NCI-H128 (cell line): ENCODE measurements around the gene ADAMTS4.
A peak's percentile ranks its signal among the peaks of the same experiment; 100 is the strongest.

Experiments
- DNase-seq: peaks from one replicate; lab custom pipeline; 2025; ENCODE audit not compliant: unreplicated experiment; lab: John Stamatoyannopoulos, UW

The ADAMTS4 gene

DNA sequence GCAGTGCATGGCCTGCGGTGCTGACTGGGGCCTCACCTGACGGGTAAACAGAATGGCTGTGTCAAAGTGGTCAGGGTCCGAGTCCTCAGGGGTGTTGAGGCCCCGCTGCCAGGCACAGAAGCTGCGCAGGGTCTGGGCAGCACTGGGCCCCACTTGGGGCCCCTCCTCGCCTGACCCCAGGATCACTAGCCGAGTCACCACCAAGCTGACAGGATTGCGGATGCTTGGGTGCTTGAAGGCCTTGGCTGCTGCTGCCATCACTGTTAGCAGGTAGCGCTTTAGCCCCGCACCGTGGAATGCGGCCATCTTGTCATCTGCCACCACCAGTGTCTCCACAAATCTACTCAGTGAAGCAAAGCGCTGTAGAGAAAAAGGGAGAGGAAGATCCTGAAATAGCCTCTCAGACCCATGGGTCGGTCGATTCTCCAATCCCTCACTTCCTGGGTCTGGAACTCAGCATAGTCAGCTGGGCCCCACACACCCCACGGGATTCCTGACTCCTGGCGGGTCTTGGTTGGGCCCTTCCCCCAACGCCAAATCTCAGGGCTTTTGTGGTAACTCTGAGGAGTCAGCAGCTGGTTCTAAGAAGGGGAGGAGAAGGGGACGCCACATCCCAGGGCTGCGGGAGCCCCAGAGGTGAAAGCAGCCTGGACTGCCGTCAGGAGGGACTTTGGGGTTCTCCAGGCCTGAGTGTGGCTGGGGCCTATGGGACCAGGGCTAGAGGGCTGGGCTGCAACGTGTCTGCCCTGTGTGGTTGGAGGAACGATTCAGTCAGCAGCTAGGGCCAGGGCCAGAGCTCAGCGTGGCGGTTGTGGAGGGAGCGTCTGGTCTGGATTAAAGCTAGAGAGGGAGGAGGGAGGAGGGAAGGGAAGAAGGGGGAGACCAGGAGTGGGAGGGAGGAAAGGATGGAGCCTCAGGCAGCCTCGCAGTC lies 2.1 kb downstream of the ADAMTS4 start:
- DNase-seq = no peak

DNA sequence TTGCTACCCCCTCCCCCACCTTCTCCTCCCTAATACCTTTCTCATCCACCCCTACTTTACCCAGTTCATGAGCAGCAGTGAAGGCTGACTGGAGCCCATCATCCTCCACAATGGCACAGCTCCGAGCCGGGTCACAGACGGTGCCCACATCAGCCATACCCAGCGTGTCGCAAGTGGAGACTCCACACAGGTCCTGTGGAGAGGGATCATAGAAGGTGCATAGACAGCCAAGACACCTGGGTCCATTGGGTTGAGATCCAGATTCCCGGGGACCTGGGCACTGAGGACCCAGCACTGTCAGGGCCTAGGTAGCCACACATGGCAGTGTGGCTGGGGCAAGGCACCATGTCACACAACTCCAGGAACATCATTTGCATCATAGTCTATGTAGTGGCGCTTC lies 2.7 kb downstream of the ADAMTS4 start:
- DNase-seq = no peak

DNA sequence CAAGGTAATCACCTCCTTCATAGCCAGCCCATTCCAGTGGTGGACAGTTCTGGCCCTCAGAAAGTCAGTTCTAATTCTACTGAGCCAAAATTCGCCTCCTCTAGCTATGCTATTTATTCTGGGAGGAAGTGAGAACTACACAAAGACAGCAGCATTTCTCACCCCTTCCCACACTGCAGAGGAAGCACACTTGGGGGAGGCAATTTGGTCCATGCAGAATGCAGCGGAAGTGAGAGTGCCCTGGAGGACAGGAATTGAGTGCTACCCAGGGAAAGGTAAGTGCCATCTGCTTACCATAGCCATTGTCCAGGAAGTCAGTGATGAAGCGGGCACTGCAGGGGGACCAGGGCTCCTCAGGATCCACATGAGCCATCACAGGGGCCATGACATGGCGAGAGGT lies 3.7 kb downstream of the ADAMTS4 start:
- DNase-seq = no peak

DNA sequence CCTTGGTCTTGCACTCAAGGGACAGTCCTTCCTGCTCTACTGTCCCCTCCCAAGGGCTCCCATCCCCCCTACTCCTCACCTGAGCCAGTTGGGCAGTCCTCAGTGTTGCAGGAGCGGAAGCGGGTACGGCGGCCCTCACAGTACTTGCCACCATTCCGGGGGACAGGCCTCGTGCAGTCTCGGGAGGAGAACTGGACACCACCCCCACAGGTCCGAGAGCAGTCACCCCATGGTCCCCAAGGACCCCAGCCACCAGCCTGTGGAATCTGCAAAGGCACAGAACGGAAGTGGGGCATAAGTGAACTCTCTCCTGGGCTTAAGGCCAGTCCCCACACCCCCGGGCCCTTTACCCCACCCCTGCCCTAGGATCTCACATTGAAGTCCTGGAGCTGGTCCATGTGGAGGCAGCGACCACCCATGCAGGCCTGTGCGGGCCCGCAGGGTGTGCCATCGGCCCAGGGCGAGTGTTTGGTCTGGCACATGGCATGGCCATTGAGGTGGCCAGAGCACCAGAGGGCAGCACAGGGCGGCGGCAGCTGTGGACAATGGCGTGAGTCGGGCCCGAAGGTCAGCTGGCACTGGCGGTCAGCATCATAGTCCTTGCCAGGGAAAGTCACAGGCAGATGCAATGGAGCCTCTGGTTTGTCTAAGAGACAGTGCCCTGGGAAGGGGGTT lies 5.2 kb downstream of the ADAMTS4 start:
- no peak for DNase-seq

DNA sequence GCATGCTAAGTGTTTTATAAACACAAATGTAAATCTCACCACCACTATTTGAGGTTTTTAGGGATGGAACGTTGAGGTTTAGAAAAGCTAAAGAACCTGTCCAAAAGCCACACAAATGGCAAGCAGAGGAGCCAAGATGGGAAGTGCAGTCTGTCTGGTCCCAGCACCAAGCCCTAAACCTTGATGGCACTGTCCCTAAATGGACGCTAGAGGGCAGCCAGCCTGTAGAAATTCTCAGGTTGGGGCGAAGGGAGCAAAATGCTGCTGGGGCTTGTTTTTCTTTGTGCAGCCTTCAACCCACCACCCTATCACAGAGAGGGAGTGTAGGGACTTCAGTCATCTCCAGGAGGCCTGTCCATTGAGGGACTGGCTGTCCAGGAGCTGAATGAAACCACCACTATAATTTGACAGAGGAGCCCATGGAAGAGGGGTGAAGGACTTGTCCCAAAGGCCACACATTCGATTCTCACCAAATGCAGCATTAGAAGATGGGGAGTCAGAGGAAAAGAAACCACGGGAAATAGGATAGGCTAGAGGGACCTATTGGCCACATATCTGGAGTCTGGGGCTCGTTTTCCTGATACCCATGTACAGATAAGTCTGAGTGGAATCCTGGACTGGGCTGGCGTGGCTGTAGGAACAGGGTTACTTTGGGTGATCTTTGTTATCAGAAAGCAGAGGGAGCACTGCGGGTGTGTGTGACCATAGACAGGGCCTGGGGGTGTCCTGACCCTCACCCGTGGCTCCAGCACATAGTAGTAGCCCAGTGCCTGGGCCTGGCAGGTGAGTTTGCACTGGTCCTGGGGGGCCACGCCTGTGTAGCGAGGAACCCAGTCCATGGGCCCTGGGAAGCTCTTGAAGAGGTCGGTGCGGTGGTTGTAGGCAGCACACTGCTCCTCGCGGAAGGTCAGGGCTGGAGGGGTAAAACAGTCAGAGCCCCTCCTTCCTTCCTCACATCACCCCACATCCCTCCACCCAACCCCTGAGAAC lies 6.1 kb downstream of the ADAMTS4 start:
- peak; percentile 67 for DNase-seq

DNA sequence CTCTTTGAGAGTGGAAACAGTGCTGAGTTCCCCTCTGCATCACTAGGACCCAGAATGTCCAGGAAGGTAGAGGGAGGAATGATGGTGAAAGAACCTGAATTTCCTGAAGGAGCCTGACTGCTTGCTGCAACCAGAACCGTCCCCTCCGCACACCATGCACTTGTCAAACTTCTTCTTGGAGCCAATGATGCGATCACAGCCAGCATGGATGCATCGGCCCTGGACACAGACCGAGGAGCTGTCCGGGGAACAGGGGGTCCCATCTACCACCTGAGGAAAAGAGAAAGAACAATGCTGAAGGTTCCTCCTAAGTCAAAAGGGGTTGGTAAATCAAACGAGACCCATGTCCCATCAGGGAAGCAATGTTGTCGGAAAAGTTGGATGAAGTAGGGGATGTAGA lies 6.9 kb downstream of the ADAMTS4 start:
- no peak for DNase-seq

DNA sequence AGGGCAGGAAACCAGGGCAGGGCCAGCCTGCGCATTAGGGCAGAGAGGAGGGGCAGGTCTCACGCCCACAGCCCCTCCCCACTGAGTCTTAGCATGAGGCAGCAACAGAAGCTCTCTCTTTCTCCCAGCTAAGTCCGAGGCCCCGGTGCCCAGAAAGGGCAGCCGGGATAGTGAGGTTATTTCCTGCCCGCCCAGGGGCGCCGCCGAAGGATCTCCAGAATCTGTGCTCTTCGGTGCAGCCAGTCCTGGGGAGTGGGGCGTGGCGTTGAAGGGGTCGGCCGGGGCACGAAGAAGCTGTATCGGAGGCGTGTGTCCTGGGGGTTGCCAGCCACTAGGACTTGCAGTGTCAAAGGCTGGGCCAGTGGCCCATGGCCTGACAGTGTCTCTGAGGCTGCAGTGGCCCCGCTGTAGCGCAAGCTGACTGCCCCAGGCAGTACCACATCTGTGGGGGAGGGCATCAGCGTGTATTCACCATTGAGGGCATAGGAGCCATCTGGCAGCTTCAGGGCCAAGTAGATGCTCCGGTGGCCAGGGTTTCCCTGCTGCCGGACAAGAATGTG lies 7.8 kb downstream of the ADAMTS4 start:
- DNase-seq = no peak

DNA sequence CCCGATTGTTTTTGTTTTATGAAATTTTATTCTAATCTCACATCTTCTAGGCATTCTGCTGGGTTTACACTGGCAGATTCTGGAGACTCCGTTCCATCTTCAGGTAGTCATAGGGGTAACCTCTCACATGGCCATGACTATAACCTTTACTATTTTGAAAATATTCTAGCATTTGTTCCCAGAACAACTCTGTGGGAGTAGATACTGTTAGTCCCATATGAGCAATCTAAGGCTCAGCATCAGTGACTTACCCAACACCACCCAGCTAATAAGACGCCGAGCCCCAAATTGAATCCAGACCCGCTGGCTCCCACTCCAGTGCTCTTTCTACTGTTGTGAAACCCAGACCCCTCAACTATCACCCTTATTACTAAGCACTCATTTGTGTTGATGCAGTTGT lies 9.8 kb downstream of the ADAMTS4 start:
- DNase-seq = no peak

DNA sequence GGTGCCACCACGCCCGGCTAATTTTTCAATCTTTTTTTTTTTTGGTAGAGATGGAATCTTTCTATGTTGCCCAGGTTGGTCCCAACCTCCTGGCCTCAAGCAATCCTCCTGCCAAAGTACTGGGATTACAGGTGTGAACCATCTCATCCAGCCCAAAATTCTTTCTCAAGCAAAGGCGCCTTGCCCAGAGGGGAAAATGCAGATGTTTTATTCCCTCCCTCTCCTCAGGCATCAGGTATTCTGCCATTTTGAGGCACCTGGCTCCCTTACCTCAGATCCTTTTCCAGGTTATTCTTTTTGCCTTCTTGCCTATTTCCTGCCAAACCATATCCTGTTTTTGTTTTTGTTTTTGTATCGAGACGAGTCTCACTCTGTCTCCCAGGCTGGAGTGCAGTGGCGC lies 10.5 kb downstream of the ADAMTS4 start:
- DNase-seq = no peak

DNA sequence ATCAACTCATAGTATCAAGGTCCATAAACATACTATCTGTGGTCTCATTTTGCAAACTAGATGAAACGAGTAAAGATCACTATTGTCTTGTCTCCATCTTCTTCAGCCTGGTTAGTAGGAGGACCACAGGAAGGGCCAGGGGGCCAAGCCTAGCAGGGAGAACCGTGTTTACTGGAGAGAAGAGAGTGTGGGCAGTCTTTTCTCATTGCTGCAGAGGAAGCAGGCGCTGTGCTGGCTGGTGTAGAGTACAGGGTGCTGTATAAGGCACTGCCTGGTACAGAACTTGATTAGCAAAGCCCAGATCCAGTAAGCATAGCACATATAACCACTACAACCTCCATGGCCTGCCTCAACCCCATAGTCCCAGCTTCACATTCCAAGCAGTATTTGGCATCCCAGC lies 11.5 kb downstream of the ADAMTS4 start:
- no peak for DNase-seq

DNA sequence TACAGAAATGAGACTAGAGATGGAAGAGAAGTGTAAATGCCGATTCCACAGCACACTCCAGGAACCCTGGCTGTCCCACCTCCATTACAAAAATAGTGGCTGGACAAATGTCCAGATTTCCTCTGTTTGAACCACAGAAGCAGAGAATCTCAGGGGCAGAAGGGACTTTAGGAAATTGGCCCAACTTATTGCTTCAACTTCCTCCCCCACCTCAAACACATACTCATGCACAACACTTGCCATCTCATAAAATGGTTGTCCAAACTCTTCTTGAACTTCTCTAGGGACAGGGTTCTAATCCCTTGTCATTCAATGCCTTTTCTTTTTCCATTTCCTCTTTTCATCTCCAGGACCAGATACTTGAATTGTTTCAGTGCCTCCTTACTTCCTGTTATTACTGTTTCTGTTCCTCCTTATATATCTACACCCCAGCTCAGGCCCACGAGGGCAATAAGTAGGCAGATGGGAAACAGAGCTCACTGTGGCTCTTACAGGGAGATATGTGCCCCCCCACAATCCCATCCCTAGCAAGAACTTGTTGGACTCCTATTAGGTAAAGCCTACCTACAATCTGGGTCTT lies 13.0 kb downstream of the ADAMTS4 start:
- no peak for DNase-seq

DNA sequence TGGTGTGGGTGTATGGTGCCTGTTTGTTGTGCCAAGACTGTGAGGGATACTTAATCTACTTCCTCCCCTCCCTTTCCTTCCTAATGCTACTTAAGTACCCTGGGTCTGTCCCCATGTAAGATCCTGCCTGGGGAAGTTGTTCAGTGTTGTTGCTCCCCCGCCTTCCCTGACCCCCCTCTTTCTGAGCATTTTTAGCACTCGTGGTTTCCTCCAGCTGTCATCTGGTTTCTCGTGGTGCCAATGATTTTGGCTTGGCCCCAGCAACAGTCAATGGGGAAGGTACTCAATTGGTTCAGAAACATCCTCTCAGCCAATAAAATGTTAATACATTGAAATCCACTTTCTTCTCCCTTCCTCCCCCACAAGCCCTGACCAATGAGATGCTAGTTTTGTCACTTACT lies 13.6 kb downstream of the ADAMTS4 start:
- no peak for DNase-seq

DNA sequence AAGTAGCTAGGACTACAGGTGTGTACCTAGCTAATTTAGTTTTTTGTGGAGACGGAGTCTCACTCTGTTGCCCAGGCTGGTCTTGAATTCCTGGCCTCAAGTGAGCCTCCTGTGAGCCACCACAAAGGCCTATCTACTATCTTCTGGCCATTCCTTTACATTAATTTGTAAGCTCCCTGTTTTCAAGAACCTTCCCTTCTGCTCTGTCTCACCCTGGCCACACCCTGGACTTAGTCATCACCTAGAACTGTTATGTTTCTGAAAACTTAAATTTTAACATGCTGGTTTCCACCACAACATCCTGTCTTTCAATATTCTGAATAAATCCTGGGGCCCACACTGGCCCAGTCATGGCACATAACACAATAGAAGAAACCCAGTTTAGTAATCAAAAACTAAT lies 16.6 kb downstream of the ADAMTS4 start:
- no peak for DNase-seq

DNA sequence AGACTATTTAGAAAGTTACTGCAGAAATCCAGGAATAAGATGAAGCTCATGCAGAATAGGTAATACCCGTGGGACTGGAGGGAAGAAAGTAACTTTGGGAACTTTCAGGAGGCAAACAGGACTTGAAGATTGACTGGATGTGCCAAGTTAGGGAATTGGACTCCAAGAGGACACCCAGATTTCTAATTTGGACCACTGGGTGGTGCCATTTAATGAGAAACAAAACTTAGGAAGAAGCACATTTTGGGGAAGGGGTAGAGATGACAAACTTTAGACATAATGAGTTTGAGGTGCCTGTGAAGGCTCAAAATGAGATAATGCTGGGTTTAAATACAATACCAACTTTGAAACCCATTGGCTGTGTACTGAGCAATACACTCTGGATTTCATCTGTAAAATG lies 18.2 kb downstream of the ADAMTS4 start:
- no peak for DNase-seq

DNA sequence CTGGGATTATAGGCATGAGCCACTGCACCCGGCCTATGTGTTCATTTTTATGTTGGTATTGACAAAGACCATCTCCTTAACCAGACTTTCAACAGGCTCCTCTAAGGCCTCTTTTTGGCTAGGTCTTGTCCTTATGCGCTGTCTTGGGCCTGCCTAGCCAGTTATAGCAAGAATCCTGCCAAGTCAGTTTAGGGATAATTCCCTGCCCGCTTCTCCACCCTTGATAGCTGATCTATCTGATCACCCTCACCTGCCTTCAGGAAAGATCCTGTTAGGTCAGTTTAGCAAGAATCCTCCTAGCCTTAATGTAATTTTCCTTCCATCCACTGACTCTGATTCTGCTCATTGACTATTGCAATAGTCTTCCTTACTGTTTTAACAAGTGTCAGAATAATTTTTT lies 19.2 kb downstream of the ADAMTS4 start:
- no peak for DNase-seq

DNA sequence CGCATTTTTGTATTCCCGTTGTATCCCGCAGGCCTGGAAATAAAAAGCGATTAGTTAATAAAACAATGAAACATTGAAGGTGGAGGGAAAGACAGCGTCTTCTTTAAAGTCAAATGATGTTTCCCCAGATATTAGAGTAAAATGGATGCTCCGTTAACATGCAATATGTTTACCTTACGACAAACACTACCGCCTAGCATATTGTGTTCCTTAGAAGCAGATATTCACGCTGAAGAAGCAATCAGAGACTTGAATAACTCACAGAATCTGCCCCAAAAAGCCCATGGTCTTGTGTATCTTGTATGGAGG lies 21.0 kb downstream of the ADAMTS4 start:
- DNase-seq = no peak

DNA sequence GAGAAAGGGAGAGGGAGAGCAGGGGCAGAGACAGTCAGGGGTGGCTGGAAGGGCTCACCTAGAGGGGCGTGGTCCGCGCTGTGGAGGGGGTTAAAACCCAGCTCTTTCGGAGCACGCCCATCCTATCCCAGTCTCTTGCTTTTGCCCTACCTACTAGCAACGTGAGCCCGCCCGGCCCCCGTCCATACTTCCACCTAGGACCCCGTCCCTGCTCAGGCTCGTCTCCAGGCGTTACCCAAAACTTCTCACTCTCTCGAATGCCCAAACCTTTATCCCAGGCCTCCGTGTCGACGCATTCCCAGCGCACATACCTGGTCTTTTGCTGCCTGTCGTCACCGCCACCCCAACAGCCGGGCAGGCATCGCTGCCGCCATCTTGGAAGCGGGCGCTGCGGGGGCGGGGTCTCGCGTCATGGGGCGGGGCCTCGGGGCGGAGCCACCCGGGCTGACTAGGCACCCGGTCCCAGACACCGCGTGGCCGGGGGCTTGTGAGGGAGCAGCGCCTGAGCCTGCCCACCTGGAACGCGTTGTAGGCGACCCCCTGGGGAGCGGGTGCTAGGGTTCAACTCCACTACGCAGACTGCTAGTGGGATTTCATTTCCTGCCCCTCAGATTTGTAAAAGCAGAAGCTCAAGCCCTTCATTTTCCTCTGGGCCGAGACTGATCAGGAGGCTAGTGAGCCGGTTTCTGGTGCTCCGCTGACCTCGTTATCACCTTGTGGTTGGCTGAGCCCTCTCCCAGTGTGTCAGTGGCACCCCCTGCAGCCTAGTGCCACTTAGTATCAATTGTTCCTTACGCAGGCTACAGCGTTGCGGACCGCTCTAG lies 21.5 kb downstream of the ADAMTS4 start, which contains the start of gene B4GALT3:
TSS of gene B4GALT3 (minus strand) at position 396 of the 824 bp plus-strand sequence. CDS start 1,447 bp downstream, outside the sequence.
- peak; percentile 73 for DNase-seq

DNA sequence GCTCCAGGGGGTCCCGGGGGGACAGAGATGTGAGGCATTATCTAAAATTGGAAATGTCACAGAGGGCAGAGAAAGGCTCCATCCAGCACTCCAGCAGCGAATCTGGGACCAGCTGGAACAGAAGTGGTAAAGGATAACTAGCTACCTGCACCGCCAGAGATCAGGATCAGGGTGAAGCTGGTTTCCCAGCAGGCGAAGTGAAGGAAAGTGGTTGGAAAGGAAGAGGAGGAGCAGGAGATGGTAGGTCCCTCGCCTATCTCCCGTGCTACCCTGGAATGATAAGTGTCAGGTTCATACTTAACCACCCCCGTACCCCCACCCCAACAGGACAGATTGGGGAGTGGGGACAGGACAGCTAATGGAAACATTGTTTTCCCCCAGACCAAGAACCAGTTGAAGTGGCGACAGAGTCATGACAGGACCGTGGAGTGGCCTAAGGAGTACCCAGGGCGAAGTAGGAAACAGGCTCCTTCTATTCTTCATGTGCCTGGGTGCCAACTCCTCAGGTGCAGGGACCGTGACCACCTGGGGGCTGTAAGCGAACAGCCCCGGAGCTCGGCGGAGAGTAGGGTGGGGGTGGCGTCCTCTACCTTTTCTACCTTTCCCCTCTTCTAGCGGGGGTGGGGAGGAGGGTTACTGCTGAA lies 22.3 kb downstream of the ADAMTS4 start:
- no peak for DNase-seq

DNA sequence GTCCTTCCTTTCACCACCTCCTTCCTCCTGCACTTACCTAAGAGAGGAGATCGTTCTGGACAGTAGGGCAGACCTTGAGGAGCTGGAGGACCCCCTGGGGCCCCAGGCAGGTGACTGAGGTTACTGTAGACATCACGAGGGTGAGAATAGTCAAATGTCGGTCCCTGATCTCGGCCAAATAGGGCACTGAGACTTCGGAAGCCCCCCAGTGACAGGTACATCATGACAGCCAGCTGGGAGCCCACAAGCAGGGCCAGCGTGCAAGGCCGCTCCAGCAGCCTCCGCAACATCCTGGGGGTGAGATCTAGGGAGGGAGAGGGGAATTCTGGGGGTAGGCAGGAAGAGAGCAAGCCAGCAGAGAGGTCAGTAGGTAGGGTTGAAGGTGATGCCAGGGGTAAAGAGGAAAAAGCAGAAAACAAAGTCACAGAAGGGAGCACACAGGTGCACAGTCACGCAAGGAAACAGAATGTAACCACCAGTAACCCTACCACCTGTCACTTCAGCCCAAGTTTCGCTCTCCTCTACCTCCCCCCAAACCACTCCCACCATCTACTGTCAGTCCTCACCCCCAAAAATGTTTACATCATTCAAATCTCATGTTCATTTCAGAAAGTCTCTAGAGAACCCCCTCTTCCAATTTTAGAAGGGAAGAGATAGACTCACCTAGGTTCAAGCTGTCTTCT lies 22.9 kb downstream of the ADAMTS4 start:
- no peak for DNase-seq
